ENCODE measurements around the gene BANF2. TPM values are rescaled to one million over a fixed set of nuclear protein-coding genes. Genes with fewer than 3 reads are reported as not detected.

The BANF2 gene
- total RNA-seq, 6 experiments from 2014 or later: not detected

GRCh38 chr20:17765017-17765416 lies 65.3 kb downstream of the BANF2 start:
- H3K27me3 ChIP-seq: no peaks in the 10 kb centered on the region
- H3K4me1 ChIP-seq: no peaks in the 10 kb centered on the region
- DNase-seq: no peak
- 80% methylated on average over 1 of the region's 4 CpGs for WGBS (ENCODE audit: insufficient coverage, low coverage, low lambda C conversion rate, missing lambda C conversion rate)
- no peak for ATAC-seq
- H3K4me3 ChIP-seq: no peak overlapping the region
- intact Hi-C loops (cut with DNase I): no loop called here
- H3K27ac ChIP-seq: no peak overlapping the region
- no peak for TF ChIP-seq POLR2A (IDR thresholded peaks at IDR 0.05)
- TF ChIP-seq CTCF (IDR thresholded peaks at IDR 0.05): no peak
- no peaks in the 10 kb centered on the region for H3K36me3 ChIP-seq
- no peaks in the 10 kb centered on the region for H3K9me3 ChIP-seq

- Histone ChIP-seq H3K9me3 (no peaks in the 10 kb centered on the region), H3K4me1 (no peaks in the 10 kb centered on the region), H3K36me3 (no peaks in the 10 kb centered on the region), H3K27ac (no peak overlapping the region), H3K4me3 (no peak overlapping the region), H3K27me3 (no peaks in the 10 kb centered on the region)
- no peak for ATAC-seq
- no peak for DNase-seq
- 53% methylated on average over 7 of the region's 7 CpGs for WGBS (ENCODE audit: insufficient coverage, low coverage, low lambda C conversion rate, missing lambda C conversion rate)
- intact Hi-C loops (cut with DNase I): no loop called here
- no peak for TF ChIP-seq CTCF (IDR thresholded peaks at IDR 0.05)
- TF ChIP-seq POLR2A (IDR thresholded peaks at IDR 0.05): no peak
Measured at GRCh38 chr20:17765584-17765983, 65.8 kb downstream of the BANF2 start.

GRCh38 chr20:17766226-17766625 lies 66.5 kb downstream of the BANF2 start:
- no peaks in the 10 kb centered on the region for H3K9me3 ChIP-seq
- no peak overlapping the region for H3K27ac ChIP-seq
- TF ChIP-seq POLR2A (IDR thresholded peaks at IDR 0.05) (no peak), CTCF (IDR thresholded peaks at IDR 0.05) (no peak)
- H3K4me1 ChIP-seq: no peaks in the 10 kb centered on the region
- no peak for ATAC-seq
- H3K4me3 ChIP-seq: no peak overlapping the region
- DNase-seq: no peak
- WGBS (ENCODE audit: insufficient coverage, low coverage, low lambda C conversion rate, missing lambda C conversion rate): 62% methylated on average over 3 of the region's 3 CpGs
- no peaks in the 10 kb centered on the region for H3K27me3 ChIP-seq
- no peaks in the 10 kb centered on the region for H3K36me3 ChIP-seq
- intact Hi-C loops (cut with DNase I): no loop called here

GRCh38 chr20:17767624-17768023 lies 67.9 kb downstream of the BANF2 start:
- WGBS (ENCODE audit: insufficient coverage, low coverage, low lambda C conversion rate, missing lambda C conversion rate): 80% methylated on average over 1 of the region's 2 CpGs

More at GRCh38 chr20:17767624-17768023, 67.9 kb downstream of the BANF2 start:
- Histone ChIP-seq H3K9me3 (no peaks in the 10 kb centered on the region), H3K4me1 (no peaks in the 10 kb centered on the region), H3K4me3 (no peak overlapping the region), H3K27me3 (no peaks in the 10 kb centered on the region), H3K27ac (no peak overlapping the region), H3K36me3 (no peaks in the 10 kb centered on the region)
- DNase-seq (no peak), ATAC-seq (no peak)
- no peak for TF ChIP-seq CTCF (IDR thresholded peaks at IDR 0.05)
- TF ChIP-seq POLR2A (IDR thresholded peaks at IDR 0.05): no peak
- intact Hi-C loops (cut with DNase I): no loop called here
